SK-N-DZ (cell line): ENCODE data around the gene CDH22.

Experiments used
- DNase-seq: peaks from one replicate; pipeline ENCODE4 v3.0.0-alpha.2; 2015; ENCODE audit warnings: low spot score

The CDH22 gene

DNA sequence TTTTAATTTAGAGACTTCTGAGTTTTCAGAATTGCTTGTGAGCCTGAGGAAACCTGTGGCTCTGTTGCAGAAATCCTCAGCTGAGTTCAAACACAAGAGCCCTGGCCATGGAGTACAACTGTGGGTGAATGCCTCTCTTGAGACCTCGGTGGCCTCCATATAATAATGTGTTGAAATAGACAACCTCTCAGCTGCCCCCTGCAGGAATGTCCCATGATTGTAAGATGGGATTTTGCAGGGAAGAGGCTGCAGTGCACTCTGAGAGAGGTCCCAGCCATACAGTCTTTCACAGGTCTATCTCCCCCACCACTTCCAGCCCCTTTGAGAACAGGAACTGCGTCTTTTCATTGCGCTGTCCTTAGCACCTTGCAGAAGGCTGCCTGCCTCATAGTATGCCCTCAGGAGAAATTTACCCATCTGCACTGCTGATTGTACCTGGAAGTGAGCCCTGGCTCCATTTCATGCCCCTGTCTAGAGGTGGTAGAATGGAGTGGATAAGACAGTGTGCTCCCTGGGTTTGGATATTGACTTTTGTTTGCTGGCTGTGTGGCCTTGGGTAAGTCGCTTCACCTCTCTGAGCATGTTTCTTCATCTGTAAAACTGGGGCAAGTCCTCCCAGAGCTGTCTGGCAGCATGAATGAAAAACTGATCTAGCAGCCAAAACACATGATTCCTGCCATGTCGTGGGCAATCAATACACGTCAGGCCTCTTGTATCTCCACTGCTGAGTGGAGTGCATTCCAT, 16.8 kb upstream of the CDH22 start:
- DNase-seq = peak; percentile 63

DNA sequence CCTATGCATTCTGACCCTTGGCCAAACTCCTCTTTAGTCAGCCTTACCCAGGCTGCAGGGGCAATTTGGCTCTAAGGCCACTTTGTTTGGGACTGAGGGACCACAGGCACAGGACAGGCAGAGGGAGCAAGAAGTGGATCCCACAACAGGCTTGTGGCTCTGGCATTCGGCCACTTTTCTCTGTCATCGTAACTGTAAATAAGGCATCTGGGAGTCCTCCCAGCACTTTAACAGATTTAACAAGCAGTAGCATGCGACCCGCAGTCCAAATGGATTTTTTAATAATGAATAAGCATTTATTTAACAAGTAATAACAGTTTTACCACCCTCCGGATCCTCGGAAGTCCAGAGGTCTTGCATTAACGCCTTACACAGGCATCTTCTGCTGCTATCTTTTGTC, 16.1 kb upstream of the CDH22 start:
- DNase-seq = no peak

DNA sequence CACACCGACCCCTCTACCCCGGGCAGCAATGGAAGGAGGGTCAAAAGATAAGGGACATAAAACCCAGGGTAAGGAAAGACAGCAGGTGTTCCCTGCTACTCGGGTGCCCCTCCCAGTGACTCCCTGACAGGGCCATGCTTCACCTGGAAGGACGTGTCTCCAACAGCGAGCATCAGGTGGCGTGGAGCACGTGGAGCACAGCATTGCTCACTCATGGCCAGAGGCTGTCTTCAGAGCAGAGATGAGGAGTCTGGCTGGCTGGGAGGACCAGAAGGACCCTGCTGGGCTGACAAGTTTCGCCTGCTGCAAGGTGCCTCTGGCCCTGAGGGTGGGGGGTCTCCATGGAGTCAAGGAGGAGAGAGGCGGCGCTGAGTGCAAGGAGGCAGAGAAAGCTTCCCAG, 15.3 kb upstream of the CDH22 start:
- no peak for DNase-seq

GRCh38 chr20:46322641-46323040, 14.3 kb upstream of the CDH22 start:
- no peak for DNase-seq

- DNase-seq = no peak
These were observed 9.4 kb upstream of the CDH22 start for GRCh38 chr20:46317685-46318177.

GRCh38 chr20:46316984-46317684, 8.8 kb upstream of the CDH22 start:
- no peak for DNase-seq

GRCh38 chr20:46315311-46315710, 7.0 kb upstream of the CDH22 start:
- DNase-seq = no peak

DNA sequence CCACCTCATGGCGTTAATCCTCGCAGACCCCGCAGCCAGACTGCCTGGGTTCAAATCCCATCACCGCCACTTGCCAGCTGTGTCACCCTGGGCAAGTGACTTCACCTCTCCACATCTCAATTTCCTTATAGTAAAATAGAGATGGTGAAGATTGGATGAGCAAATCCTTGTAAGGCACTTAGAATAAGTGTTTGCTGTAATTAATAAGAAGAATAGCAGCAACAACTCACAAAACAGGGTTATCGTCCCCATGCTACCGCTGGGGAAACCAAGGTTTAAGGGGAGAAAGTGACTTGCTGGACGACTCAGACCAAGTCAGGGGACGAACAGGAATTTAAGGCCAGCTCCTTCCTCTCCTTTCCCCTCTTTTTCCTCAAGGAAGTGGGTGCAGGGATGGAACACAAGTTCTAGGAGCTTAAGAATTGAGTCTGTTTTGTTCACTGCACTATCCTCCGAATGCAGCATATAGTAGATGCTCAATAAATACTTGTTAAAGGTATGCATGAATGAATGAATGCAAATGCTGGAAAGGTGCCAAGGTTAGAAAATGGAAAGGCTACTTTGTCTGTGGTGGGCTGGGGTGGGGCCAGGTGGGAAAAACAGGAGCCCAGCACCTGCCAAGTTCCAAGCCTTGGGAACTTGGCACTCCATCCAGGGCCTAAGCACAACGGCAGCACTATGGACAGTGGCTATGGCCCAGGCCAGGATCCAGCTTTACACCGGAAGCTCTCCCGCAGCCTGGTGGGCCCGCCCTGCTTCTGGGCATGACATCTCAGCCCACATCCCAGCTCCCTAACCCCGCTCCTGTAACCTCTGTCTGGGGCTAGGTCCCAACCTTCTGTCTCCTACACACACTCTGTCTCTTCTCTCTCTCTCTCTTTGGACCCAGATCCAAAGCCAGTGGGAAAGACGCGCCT, 4.9 kb upstream of the CDH22 start:
- DNase-seq = no peak

DNA sequence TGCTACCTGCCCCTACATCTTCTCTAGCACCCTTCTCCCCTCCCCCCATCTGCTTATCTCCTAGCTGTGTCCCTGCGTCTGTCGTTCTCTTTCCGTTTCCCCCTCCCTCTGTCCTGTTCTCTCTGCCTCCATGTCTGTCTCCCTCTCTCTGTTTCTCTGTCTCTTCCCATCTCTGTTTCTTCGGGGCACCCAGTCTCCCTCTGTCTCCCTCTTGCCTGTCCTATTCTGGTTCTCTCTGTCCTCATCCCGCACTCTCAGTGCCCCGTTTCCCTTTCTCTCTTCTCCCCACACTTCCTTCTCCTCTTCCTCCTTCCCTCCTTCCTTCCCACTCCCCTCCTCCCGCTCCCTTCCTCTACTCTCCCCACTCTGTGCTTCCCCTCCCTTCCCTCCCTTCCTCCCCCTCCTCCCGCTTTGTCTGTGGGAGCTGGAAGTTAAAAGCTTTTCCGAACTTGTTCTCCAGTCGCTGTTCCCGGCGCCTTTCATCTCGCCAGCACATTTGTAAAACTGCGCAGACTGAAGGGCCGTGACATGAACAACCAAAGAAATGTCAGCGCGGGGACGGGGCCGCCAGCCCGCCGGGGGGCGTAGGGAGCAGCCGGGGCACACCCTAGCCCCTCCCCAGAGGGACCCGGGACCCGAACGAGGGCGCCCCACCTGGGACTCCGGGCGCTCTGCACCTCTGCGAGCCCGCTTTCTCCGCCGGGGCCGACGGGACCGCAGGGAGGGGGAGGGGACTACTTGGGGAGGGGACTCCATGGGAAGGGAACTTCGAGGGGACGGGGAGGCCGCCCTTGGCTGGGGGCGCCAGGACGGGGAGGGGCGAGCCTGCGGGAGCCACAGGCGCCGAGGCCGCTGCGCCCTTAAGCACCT, 4.0 kb upstream of the CDH22 start:
- DNase-seq = peak; percentile 53

DNA sequence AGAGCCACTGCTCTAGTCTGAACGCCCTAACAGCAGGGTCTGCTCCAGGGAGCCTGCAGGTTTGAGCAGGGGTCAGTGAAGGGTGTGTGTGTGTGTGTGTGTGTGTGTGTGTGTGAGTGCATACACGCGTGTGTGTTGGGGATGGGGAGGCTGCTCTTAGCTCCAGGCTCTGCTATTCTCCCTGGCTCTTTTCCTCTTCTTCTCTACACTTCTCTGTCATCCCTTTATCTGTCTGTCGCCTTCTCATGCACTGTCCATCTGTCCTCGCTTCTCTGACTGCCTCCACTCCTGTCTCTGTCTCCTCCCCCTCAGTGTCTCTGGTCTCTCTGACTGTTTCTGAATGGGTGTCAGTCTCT, 3.4 kb upstream of the CDH22 start:
- no peak for DNase-seq

- no peak for DNase-seq
These were observed 2.8 kb upstream of the CDH22 start for GRCh38 chr20:46311039-46311650.

DNA sequence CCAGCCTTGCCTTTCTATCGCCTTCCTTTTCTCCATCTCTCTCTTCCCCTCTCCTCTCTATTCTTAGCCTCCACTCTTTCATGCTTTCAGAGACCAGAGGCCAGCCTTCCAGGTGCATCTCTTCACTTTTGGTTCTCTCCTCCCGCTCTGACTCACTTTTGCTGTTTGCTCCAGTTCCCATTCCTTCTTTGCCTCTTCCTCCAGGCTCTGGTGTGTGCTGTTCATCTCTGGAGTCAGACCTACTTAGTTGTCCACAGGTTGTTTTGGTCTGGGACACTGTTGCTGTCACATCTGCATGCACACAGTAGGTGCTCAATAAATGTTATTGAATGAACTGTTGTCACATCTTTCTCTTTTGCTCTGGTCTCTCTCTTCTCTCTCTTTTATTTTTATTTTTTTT, 1.6 kb upstream of the CDH22 start:
- DNase-seq = no peak

- DNase-seq = no peak
These were observed 370 bp downstream of the CDH22 start for GRCh38 chr20:46307999-46308257.

DNA sequence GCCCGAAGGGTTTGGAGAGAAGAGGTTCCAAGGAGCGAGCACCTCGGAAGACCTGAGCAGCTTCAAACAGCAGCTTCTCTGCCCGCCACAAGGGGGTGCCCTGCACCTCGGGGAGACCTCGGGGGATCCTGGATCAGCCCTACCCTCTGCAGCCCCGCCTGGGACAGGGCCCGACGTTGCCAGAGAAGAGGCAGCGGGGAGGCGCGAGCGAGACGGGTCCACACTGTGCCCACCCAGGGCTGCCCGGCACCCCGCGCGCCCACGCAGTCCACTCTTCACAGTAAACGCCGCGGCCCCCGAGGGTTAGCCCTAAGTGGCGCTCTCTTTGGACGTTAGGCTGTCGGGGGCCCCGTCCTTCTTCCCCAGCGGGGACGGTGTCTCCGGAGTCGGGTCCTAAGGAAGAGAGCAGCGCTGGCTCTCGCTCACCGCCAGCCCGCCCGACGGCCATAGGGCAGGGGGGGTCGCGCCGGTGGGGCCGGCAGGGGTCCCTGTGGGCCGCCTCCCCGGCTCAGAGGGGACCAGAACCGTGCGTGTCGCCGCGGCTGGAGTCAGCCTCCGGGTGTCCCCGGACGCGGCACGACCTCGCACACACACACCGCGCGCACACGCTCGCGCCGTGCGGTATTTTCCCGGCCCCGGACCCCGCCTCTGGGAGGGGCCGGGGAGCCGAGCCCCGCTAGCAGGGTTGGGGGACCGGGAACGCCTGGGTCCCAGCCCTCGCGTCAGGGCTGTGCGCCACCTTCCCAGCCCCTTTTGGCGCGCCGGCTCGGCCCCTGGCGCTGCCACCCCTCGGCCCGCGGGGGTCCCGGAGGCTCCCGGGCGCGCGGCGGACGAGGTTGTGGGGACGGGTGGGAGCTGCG, 929 bp downstream of the CDH22 start:
- DNase-seq = peak; percentile 68

- no peak for DNase-seq
These were observed 1.6 kb downstream of the CDH22 start for GRCh38 chr20:46306743-46307138.

DNA sequence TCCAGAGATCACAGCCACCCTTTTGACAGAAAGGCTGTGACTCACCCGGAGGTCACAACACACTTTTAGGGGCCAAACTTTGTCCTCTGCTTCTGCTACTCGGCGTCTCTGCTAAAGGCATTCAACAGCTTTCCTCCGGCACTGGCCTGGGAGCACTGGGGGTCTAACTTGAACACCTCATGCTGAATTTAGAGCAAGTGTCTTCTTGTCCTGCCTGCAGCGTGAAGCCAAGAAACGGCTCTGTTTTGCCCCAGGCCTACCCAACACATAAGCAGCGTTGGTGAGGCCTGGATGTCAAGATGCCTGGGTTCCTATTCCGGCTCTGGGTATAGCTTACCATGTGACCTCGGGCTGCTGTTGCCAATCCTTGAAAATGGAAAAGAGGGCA, 2.3 kb downstream of the CDH22 start:
- no peak for DNase-seq

DNA sequence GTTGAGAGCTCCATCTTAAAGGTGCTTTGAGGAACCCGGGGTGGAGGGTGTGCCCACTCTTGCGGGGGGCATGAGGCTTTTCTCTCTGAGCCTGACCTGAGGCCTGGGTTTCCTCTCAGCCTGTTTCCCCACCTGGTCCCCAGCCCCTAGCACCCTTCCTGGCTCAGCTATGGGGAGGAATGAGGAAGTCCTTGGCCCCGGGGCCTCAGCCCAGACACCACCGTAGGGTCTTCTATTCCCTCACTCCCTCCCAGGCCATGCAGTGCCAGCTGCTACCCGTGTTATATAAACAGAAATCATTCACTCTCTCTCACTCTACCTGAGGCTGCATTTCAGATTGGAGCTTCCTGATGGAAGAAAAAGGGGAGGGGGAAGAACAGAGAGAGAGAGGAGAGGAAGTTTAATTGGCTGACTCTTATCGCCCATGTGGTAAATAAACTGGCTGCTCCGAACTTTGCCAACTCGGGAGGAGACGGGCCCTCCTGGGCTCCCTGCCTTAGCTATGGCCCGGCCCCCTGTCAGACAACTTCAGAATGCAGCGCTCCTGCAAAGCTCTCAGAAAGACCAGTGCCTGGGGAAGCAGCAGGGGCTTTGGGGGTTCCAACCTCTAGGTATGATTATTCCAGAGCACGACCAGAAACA, 2.8 kb downstream of the CDH22 start:
- no peak for DNase-seq

DNA sequence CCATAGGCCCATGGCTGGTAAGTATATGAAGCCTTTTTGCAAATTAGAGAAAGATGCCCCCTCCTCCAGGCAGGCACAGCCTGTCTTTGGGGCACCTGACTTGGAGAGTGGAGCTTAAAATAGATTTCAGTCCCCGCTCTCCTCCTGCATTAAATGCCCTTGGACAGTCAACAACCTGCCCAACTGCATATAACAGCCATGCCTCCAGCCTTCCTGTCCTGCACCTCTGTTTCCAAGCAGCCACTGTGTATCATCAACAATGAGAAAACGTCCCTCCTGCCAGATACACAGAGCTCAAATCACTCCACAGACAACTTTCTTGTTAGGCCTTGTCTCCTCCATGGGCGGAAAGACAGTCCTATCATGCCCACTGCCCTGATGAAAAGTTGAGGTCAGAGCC, 3.4 kb downstream of the CDH22 start:
- no peak for DNase-seq

GRCh38 chr20:46304361-46304760, 3.9 kb downstream of the CDH22 start:
- no peak for DNase-seq
